IMR-90 (cell line): ENCODE data around the gene ZNF679. TPM values are rescaled to one million over a fixed set of nuclear protein-coding genes. Genes with fewer than 3 reads are reported as not detected.

Source experiments
- ATAC-seq: fragments of 200-7000 bp; cut with Tn5 transposase; 2 replicates; pipeline ENCODE4 v1.9.1; 2020; ENCODE audit warnings: low read depth, mild to moderate bottlenecking, moderate library complexity
- BruUV-seq: library from RNA; stranded (reverse); fragments of 400-500 nt; replicated peaks from 2 replicates; lab custom pipeline; 2021; lab: Mats Ljungman, UMichigan
- CTCF ChIA-PET: fragments of 300-600 bp; formaldehyde crosslinking; extraction: SDS; loops from one replicate; lab custom pipeline; 2021; ENCODE audit warnings: antibody characterized with exemption; lab: Yijun Ruan, JAX
- POLR2A ChIA-PET: fragments of 300-600 bp; sonication (Branson Sonifier 250); formaldehyde crosslinking; loops from one replicate; lab custom pipeline; 2022; ENCODE audit warnings: antibody characterized with exemption; ENCODE audit not compliant: unreplicated experiment; lab: Charles Lee
- DNase-seq: peaks from one replicate; pipeline ENCODE4 v3.0.0; 2013
- H2AFZ ChIP-seq: replicated peaks from 2 replicates; pipeline ENCODE3; 2013; ENCODE audit warnings: low read length, mild to moderate bottlenecking; ENCODE audit not compliant: poor library complexity
- H2AK5ac ChIP-seq: 2 replicates; pipeline ENCODE4 v1.6.1; 2013; ENCODE audit warnings: low read depth, low read length, inconsistent platforms
- H2AK9ac ChIP-seq: replicated peaks from 2 replicates; pipeline ENCODE3; 2013; ENCODE audit warnings: mild to moderate bottlenecking, low read depth, low read length, moderate library complexity; ENCODE audit not compliant: poor library complexity
- H2BK120ac ChIP-seq: 2 replicates; pipeline ENCODE4 v1.6.1; 2013; ENCODE audit warnings: low read depth, low read length, inconsistent platforms
- H2BK15ac ChIP-seq: 3 replicates; pipeline ENCODE4 v1.6.1; 2013; ENCODE audit warnings: low read depth, low read length, inconsistent platforms
- H2BK20ac ChIP-seq: 2 replicates; pipeline ENCODE4 v1.6.1; 2013; ENCODE audit warnings: low read depth, mild to moderate bottlenecking, inconsistent platforms, low read length, moderate library complexity
- H2BK5ac ChIP-seq: 2 replicates; pipeline ENCODE4 v1.6.1; 2013; ENCODE audit warnings: mild to moderate bottlenecking, low read depth, low read length, inconsistent platforms; ENCODE audit not compliant: poor library complexity, severe bottlenecking
- H3K14ac ChIP-seq: replicated peaks from 2 replicates; pipeline ENCODE4 v1.6.1; 2013; ENCODE audit warnings: low read depth, low read length, inconsistent platforms
- H3K18ac ChIP-seq: 2 replicates; pipeline ENCODE4 v1.6.1; 2013; ENCODE audit warnings: low read depth, low read length, control low read depth
- H3K23ac ChIP-seq: 2 replicates; pipeline ENCODE4 v1.6.1; 2013; ENCODE audit warnings: low read depth, low read length, inconsistent platforms
- H3K27ac ChIP-seq: 2 replicates; pipeline ENCODE4 v1.5.1; 2013; ENCODE audit warnings: mild to moderate bottlenecking, control low read depth, low read length; ENCODE audit not compliant: insufficient read depth
- H3K27me3 ChIP-seq: 2 replicates; pipeline ENCODE4 v1.6.1; 2013; ENCODE audit warnings: low read length; ENCODE audit not compliant: control insufficient read depth, insufficient read depth
- H3K36me3 ChIP-seq: 2 replicates; pipeline ENCODE4 v1.6.1; 2013; ENCODE audit warnings: low read length, mixed read lengths; ENCODE audit not compliant: control insufficient read depth, insufficient read depth
- H3K4ac ChIP-seq: 2 replicates; pipeline ENCODE4 v1.6.1; 2013; ENCODE audit warnings: low read depth, low read length, inconsistent platforms
- H3K4me1 ChIP-seq: 2 replicates; pipeline ENCODE4 v1.6.1; 2013; ENCODE audit warnings: low read length, mixed read lengths; ENCODE audit not compliant: control insufficient read depth, insufficient read depth
- H3K4me2 ChIP-seq: 2 replicates; pipeline ENCODE4 v1.6.1; 2013; ENCODE audit warnings: low read depth, mild to moderate bottlenecking, control low read depth, low read length, moderate library complexity
- H3K4me3 ChIP-seq: 2 replicates; pipeline ENCODE4 v1.5.1; 2013; ENCODE audit warnings: low read depth, mild to moderate bottlenecking, control low read depth, low read length, moderate library complexity; ENCODE audit not compliant: insufficient read depth
- H3K56ac ChIP-seq: 2 replicates; pipeline ENCODE4 v1.6.1; 2013; ENCODE audit warnings: low read length, inconsistent platforms; ENCODE audit not compliant: insufficient read depth; ENCODE audit errors: extremely low read depth
- H3K79me1 ChIP-seq, 2 experiments: 2 replicates each; pipeline ENCODE4 v1.6.1; 2013; ENCODE audit warnings: low read length in 2 of 2, inconsistent platforms in 1 of 2, low read depth in 1 of 2
- H3K9ac ChIP-seq: 2 replicates; pipeline ENCODE4 v1.6.1; 2013; ENCODE audit warnings: low read depth, low read length, control low read depth
- H3K9me1 ChIP-seq: 2 replicates; pipeline ENCODE4 v1.6.1; 2013; ENCODE audit warnings: low read length, inconsistent platforms; ENCODE audit not compliant: insufficient read depth
- H3K9me3 ChIP-seq: 2 replicates; pipeline ENCODE4 v1.6.1; 2013; ENCODE audit warnings: low read length; ENCODE audit not compliant: control insufficient read depth, insufficient read depth
- H4K20me1 ChIP-seq: 2 replicates; pipeline ENCODE4 v1.6.1; 2013; ENCODE audit warnings: low read length, inconsistent platforms; ENCODE audit not compliant: insufficient read depth
- H4K5ac ChIP-seq: 2 replicates; pipeline ENCODE4 v1.6.1; 2013; ENCODE audit warnings: mild to moderate bottlenecking, low read depth, low read length, control low read depth
- H4K8ac ChIP-seq, 2 experiments: 2 replicates each; pipeline ENCODE4 v1.6.1; 2013; ENCODE audit warnings: low read depth in 2 of 2, low read length in 2 of 2, control low read depth in 1 of 2, inconsistent platforms in 1 of 2
- H4K91ac ChIP-seq: 2 replicates; pipeline ENCODE4 v1.6.1; 2013; ENCODE audit warnings: low read depth, low read length, inconsistent platforms; ENCODE audit not compliant: insufficient read depth
- CHD1 ChIP-seq: IDR thresholded peaks from 2 replicates; pipeline ENCODE4 v1.6.1; 2012; ENCODE audit warnings: low read depth, low read length, improper control_type of control experiment
- MXI1 ChIP-seq: IDR thresholded peaks from 2 replicates; pipeline ENCODE4 v1.6.1; 2012; ENCODE audit warnings: low read depth, mild to moderate bottlenecking, low read length, moderate library complexity, borderline replicate concordance
- POLR2A ChIP-seq: IDR thresholded peaks from 2 replicates; pipeline ENCODE4 v1.6.1; 2012; ENCODE audit warnings: mild to moderate bottlenecking, low read depth, low read length
- RAD21 ChIP-seq: IDR thresholded peaks from 2 replicates; pipeline ENCODE4 v1.6.1; 2012; ENCODE audit warnings: low read length, improper control_type of control experiment
- WGBS, 2 experiments: methylation state at CpG; one replicate each; pipeline versions ENCODE4 v1.1.5 to v1.1.7; 2013; ENCODE audit warnings: missing lambda C conversion rate in 2 of 2; ENCODE audit not compliant: insufficient read length in 1 of 2; ENCODE audit errors: extremely low coverage in 2 of 2; 5-methylcytosine and 5-hydroxymethylcytosine counted together
- dilution Hi-C: fragments of 300-500 bp; cut with HindIII; formaldehyde crosslinking; loops from one replicate; pipeline ENCODE4 v1.14.3; 2018; ENCODE audit warnings: low sequenced_read_pairs; ENCODE audit not compliant: unreplicated experiment
- in situ Hi-C: fragments of 300-500 bp; cut with MboI; formaldehyde crosslinking; loops from 3 replicates; pipeline ENCODE4 v1.14.3; 2019; ENCODE audit warnings: low sequenced_read_pairs, inconsistent platforms, mixed read lengths
- intact Hi-C: fragments of 100-400 bp; cut with micrococcal nuclease; formaldehyde crosslinking; loops from 2 replicates; pipeline ENCODE4 v1.10.0; 2022
- polyA plus RNA-seq, 3 experiments: library from polyadenylated mRNA; depleted of rRNA; stranded (reverse); fragments of >200 nt; gene quantifications; 2 replicates each; pipeline ENCODE4 v1.2.3, GENCODE V29; 2012; ENCODE audit warnings: low replicate concordance in 1 of 3
- total RNA-seq: library from RNA; depleted of rRNA; stranded (reverse); fragments of >200 nt; gene quantifications from 2 replicates; pipeline ENCODE4 v1.2.3, GENCODE V29; 2012

Gene ZNF679
- total and polyA plus RNA-seq, 2 of the 4 experiments (the other 2 are of a cell fraction): not detected

DNA sequence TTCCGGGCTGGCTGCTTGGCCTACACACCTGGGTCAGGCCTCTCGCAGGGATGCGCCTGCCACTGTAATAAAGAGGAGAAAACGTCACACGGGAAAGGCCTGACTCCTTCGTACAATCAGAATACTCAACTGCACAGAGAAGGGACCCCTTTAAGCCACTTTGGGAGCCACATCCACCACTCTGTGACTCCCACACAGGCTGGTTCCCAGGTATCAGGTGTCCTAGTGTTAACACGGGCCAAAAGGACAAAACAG lies 79.7 kb downstream of the ZNF679 start:
- Histone ChIP-seq H2BK20ac (no peak overlapping the region), H3K4me1 (0 out of 2 replicates have a peak, but pooled peaks cover 3% of the 10 kb centered on the region), H3K9ac (no peak overlapping the region; the same call in 1 of the 2 replicates), H4K20me1 (no peaks in the 10 kb centered on the region), H2BK15ac (no peak overlapping the region), H3K23ac (no peak overlapping the region), H3K9me3 (no peaks in the 10 kb centered on the region), H4K8ac (peak overlapping the region; percentile 92 to 97; a peak in 3 of 4 replicates), H4K5ac (peak overlapping the region; percentile 51; the same call in 1 of the 2 replicates), H3K14ac (no peak overlapping the region), H3K4me3 (no peak overlapping the region; the same call in 1 of the 2 replicates), H3K18ac (no peak overlapping the region), H3K79me1 (no peaks in the 10 kb centered on the region), H3K9me1 (no peaks in the 10 kb centered on the region), H2AK9ac (no peak overlapping the region), H3K4ac (no peak overlapping the region), H3K27ac (no peak overlapping the region), H4K91ac (no peak overlapping the region), H3K27me3 (no peaks in the 10 kb centered on the region), H3K36me3 (no peaks in the 10 kb centered on the region), H2BK5ac (no peak overlapping the region), H3K4me2 (peak overlapping the region; percentile 80), H2AK5ac (no peak overlapping the region), H3K56ac (no peak overlapping the region), H2AFZ (peak overlapping the region; percentile 94), H2BK120ac (no peak overlapping the region)
- POLR2A ChIA-PET: no interaction called here
- no peak for DNase-seq
- no peak for TF ChIP-seq POLR2A
- TF ChIP-seq RAD21: no peak
- TF ChIP-seq CHD1: no peak
- TF ChIP-seq MXI1: no peak
- CTCF ChIA-PET: no interaction called here
- WGBS, 2 experiments: no CpG with 5 or more reads among the region's 7 CpGs
- intact Hi-C loops (no loop called here), dilution Hi-C loops (no loop called here), in situ Hi-C loops (no loop called here)
- BruUV-seq: no TSS peak
- ATAC-seq: no peak
